Activated CD4-positive, alpha-beta T cell treated with anti-CD3 and anti-CD28 coated beads, Interleukin-2, amount 50 U/mL, for 4 hours (primary cell): Measurements from ENCODE around the gene STK32C.
"Not testable (repeated sequence)": the region's sequence is repeated elsewhere in the genome, so short reads cannot be mapped to it uniquely, and the experiment has no call there.

Source experiments
- DNase-seq, 2 experiments: peaks; one replicate each; pipeline ENCODE4 v3.0.0-alpha.2; 2020

STK32C gene

GRCh38 chr10:132163826-132164515 lies 143.8 kb downstream of the STK32C start:
- no peak for DNase-seq

GRCh38 chr10:132163278-132163765 lies 144.4 kb downstream of the STK32C start:
- DNase-seq: no peak

GRCh38 chr10:132162590-132163277 lies 145.0 kb downstream of the STK32C start:
- DNase-seq: no peak

GRCh38 chr10:132162021-132162531 lies 145.7 kb downstream of the STK32C start:
- no peak for DNase-seq

GRCh38 chr10:132160834-132161622 lies 146.7 kb downstream of the STK32C start:
- DNase-seq: not testable (repeated sequence)

- not testable (repeated sequence) for DNase-seq
Measured at GRCh38 chr10:132160231-132160630, 147.5 kb downstream of the STK32C start.

- not testable (repeated sequence) for DNase-seq
Measured at GRCh38 chr10:132159302-132160230, 148.2 kb downstream of the STK32C start.

GRCh38 chr10:132158823-132159222 lies 148.9 kb downstream of the STK32C start:
- no peak for DNase-seq

- DNase-seq: no peak
Measured at GRCh38 chr10:132158122-132158741, 149.5 kb downstream of the STK32C start.
